Loucy (cell line): ENCODE results near the gene NSUN2.

Source experiments
- H2AFZ ChIP-seq: fragments of 200-600 bp; sonication (generic); 2 replicates; pipeline ENCODE4 v1.6.0; 2016; ENCODE audit warnings: antibody characterized with exemption, mild to moderate bottlenecking, low read length, moderate library complexity
- H3F3A ChIP-seq: fragments of 200-600 bp; 2 replicates; pipeline ENCODE4 v1.6.0; 2016; ENCODE audit warnings: antibody characterized with exemption, low read depth, mild to moderate bottlenecking
- H3K27me3 ChIP-seq: fragments of 200-600 bp; sonication (generic); 2 replicates; pipeline ENCODE4 v1.6.1; 2014; ENCODE audit warnings: low read length, mild to moderate bottlenecking; ENCODE audit not compliant: insufficient read depth, poor library complexity, severe bottlenecking
- H3K36me3 ChIP-seq: fragments of 200-600 bp; sonication (generic); 2 replicates; pipeline ENCODE4 v1.6.1; 2016; ENCODE audit warnings: low read length; ENCODE audit not compliant: insufficient read depth
- H3K4me1 ChIP-seq: fragments of 200-600 bp; sonication (generic); 2 replicates; pipeline ENCODE4 v1.5.1; 2014; ENCODE audit warnings: low read length, mild to moderate bottlenecking; ENCODE audit not compliant: insufficient read depth, poor library complexity, severe bottlenecking
- H3K4me2 ChIP-seq: fragments of 200-600 bp; sonication (generic); 2 replicates; pipeline ENCODE4 v1.6.0; 2014; ENCODE audit warnings: antibody characterized with exemption, low read length, low read depth, mild to moderate bottlenecking; ENCODE audit not compliant: poor library complexity, severe bottlenecking
- H3K4me3 ChIP-seq: fragments of 200-600 bp; sonication (generic); 2 replicates; pipeline ENCODE4 v1.5.1; 2014; ENCODE audit warnings: low read length, mild to moderate bottlenecking, mixed read lengths; ENCODE audit not compliant: poor library complexity, severe bottlenecking
- H3K79me2 ChIP-seq: fragments of 200-600 bp; sonication (generic); 2 replicates; pipeline ENCODE4 v1.6.1; 2014; ENCODE audit warnings: low read length; ENCODE audit not compliant: insufficient read depth
- H3K9ac ChIP-seq: fragments of 200-600 bp; sonication (generic); 2 replicates; pipeline ENCODE4 v1.6.0; 2014; ENCODE audit warnings: mild to moderate bottlenecking, low read depth, low read length, moderate library complexity; ENCODE audit not compliant: poor library complexity, severe bottlenecking
- H3K9me2 ChIP-seq: fragments of 200-600 bp; sonication (generic); replicated peaks from 2 replicates; pipeline ENCODE4 v1.6.1; 2016; ENCODE audit warnings: low read depth, low read length, mixed read lengths
- H3K9me3 ChIP-seq: fragments of 200-600 bp; sonication (generic); 2 replicates; pipeline ENCODE4 v1.6.1; 2014; ENCODE audit warnings: mild to moderate bottlenecking, antibody characterized with exemption, low read length, low read depth; ENCODE audit not compliant: insufficient read depth
- H4K20me1 ChIP-seq: fragments of 200-600 bp; sonication (generic); 2 replicates; pipeline ENCODE4 v1.6.0; 2014; ENCODE audit warnings: antibody characterized with exemption, low read length, mild to moderate bottlenecking; ENCODE audit not compliant: insufficient read depth, poor library complexity, severe bottlenecking
- EZH2phosphoT487 ChIP-seq: fragments of 200-600 bp; IDR thresholded peaks from 2 replicates; pipeline ENCODE4 v1.6.1; 2018; ENCODE audit warnings: antibody characterized with exemption, mild to moderate bottlenecking, moderate library complexity, borderline replicate concordance
- TF ChIP-seq, protein P1 (sequence below): fragments of 200-600 bp; sonication (generic); conservative IDR thresholded peaks from 2 replicates; pipeline ENCODE4 v1.5.1; 2014; ENCODE audit warnings: mild to moderate bottlenecking, antibody characterized with exemption, low read length

NSUN2 gene

GRCh38 chr5:6634306-6634705 lies 1.5 kb upstream of the NSUN2 start:
- H3K9ac ChIP-seq = no peak overlapping the region
- TF ChIP-seq, protein P1, sequence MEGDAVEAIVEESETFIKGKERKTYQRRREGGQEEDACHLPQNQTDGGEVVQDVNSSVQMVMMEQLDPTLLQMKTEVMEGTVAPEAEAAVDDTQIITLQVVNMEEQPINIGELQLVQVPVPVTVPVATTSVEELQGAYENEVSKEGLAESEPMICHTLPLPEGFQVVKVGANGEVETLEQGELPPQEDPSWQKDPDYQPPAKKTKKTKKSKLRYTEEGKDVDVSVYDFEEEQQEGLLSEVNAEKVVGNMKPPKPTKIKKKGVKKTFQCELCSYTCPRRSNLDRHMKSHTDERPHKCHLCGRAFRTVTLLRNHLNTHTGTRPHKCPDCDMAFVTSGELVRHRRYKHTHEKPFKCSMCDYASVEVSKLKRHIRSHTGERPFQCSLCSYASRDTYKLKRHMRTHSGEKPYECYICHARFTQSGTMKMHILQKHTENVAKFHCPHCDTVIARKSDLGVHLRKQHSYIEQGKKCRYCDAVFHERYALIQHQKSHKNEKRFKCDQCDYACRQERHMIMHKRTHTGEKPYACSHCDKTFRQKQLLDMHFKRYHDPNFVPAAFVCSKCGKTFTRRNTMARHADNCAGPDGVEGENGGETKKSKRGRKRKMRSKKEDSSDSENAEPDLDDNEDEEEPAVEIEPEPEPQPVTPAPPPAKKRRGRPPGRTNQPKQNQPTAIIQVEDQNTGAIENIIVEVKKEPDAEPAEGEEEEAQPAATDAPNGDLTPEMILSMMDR = no peak
- no peak for TF ChIP-seq EZH2phosphoT487
- no peaks in the 10 kb centered on the region for H3F3A ChIP-seq
- H2AFZ ChIP-seq = no peak overlapping the region
- H4K20me1 ChIP-seq = peaks cover 33% of the 10 kb centered on the region
- H3K27me3 ChIP-seq = no peaks in the 10 kb centered on the region
- H3K79me2 ChIP-seq = peaks cover 64% of the 10 kb centered on the region
- peak overlapping the region; percentile 91 for H3K4me2 ChIP-seq
- H3K4me3 ChIP-seq = peak overlapping the region; percentile 97
- no peaks in the 10 kb centered on the region for H3K9me3 ChIP-seq
- no peaks in the 10 kb centered on the region for H3K9me2 ChIP-seq
- peaks cover 25% of the 10 kb centered on the region for H3K4me1 ChIP-seq
- H3K36me3 ChIP-seq = no peaks in the 10 kb centered on the region

DNA sequence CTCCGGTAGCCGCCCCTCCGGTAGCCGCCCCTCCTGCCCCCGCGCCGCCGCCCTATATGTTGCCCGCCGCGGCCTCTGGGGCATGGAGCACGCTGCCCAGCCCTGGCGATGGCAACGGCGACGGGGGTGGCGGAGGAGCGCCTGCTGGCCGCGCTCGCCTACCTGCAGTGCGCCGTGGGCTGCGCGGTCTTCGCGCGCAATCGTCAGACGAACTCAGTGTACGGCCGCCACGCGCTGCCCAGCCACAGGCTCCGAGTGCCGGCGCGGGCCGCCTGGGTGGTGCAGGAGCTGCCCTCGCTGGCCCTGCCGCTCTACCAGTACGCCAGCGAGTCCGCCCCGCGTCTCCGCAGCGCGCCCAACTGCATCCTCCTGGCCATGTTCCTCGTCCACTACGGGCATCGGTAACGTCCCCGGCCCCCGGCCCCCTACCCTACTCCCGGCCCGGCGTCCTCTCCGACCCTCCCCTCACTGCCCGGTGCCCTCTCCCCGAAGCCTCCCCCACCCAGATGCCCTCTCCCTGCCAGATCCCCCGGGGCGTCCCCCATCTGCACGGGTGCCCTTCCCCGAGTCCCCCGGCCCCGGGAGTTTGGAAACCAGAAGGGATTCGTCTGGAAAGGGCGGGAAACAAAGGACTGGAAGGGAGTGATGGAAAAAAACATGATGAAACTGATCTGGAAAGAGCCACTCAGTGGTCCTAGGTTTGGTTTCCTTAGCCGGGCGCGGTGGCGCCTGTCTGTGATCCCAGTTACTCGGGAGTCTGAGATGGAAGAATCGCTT lies 813 bp upstream of the NSUN2 start:
- no peak for TF ChIP-seq EZH2phosphoT487
- TF ChIP-seq, protein P1 = no peak
- peak overlapping the region; percentile 97 for H3K4me3 ChIP-seq
- H3K79me2 ChIP-seq = peaks cover 71% of the 10 kb centered on the region
- H3F3A ChIP-seq = no peaks in the 10 kb centered on the region
- H3K36me3 ChIP-seq = peaks cover 6% of the 10 kb centered on the region; the same call in 1 of the 2 replicates
- H3K9ac ChIP-seq = peak overlapping the region; percentile 83
- H3K9me3 ChIP-seq = no peaks in the 10 kb centered on the region
- H3K4me1 ChIP-seq = peaks cover 25% of the 10 kb centered on the region
- peak overlapping the region; percentile 89 for H2AFZ ChIP-seq
- H3K4me2 ChIP-seq = peak overlapping the region; percentile 91
- no peaks in the 10 kb centered on the region for H3K9me2 ChIP-seq
- peaks cover 34% of the 10 kb centered on the region for H4K20me1 ChIP-seq
- H3K27me3 ChIP-seq = no peaks in the 10 kb centered on the region

- Histone ChIP-seq H2AFZ (peak overlapping the region; percentile 78), H3F3A (no peaks in the 10 kb centered on the region), H3K9ac (peak overlapping the region; percentile 83), H3K9me3 (no peaks in the 10 kb centered on the region), H4K20me1 (peaks cover 46% of the 10 kb centered on the region), H3K36me3 (peaks cover 10% of the 10 kb centered on the region; the same call in 1 of the 2 replicates), H3K9me2 (no peaks in the 10 kb centered on the region), H3K4me3 (peak overlapping the region; percentile 97), H3K27me3 (no peaks in the 10 kb centered on the region), H3K4me1 (peaks cover 25% of the 10 kb centered on the region), H3K79me2 (peaks cover 83% of the 10 kb centered on the region), H3K4me2 (peak overlapping the region; percentile 92)
- TF ChIP-seq, protein P1 = no peak; the same call in 1 of the 2 replicates
- no peak for TF ChIP-seq EZH2phosphoT487
These were observed 438 bp downstream of the NSUN2 start for GRCh38 chr5:6632324-6632887.
